K562 (cell line): Measurements from ENCODE around the gene TMEM266. TPM values are rescaled to one million over a fixed set of nuclear protein-coding genes. Genes with fewer than 3 reads are reported as not detected.

Experiments used
- ATAC-seq: fragments of 200-7000 bp; cut with Tn5 transposase; 3 replicates; pipeline ENCODE4 v1.9.1; 2020; ENCODE audit warnings: moderate library complexity
- BruUV-seq: library from RNA; stranded (reverse); fragments of 400-500 nt; replicated peaks from 2 replicates; lab custom pipeline; 2021; lab: Mats Ljungman, UMichigan
- CTCF ChIA-PET: fragments of 300-600 bp; formaldehyde crosslinking; extraction: SDS; loops from one replicate; lab custom pipeline; 2021; ENCODE audit warnings: low intra/inter-chr PET ratio; lab: Yijun Ruan, JAX
- POLR2A ChIA-PET: fragments of 300-600, 350-650 bp; sonication (Branson Sonifier 250); formaldehyde crosslinking; extraction: SDS; loops from one replicate; lab custom pipeline; 2021; ENCODE audit warnings: antibody characterized with exemption, inconsistent platforms; lab: Yijun Ruan, JAX
- DNase-seq, 4 experiments: peaks; one replicate each; pipeline versions ENCODE4 v3.0.0 to v3.0.0-alpha.2; 2011 to 2018; ENCODE audit warnings: low spot score in 3 of 4, mixed read lengths in 3 of 4; ENCODE audit errors: extremely low read depth in 1 of 4
- FAIRE-seq: peaks from 2 replicates; lab custom pipeline; 2011; peaks lifted over from hg19 to GRCh38; lab: Jason Lieb, UNC
- H2AFZ ChIP-seq: 2 replicates; pipeline ENCODE4 v1.6.0; 2011; ENCODE audit warnings: low read depth, low read length, control low read depth, inconsistent platforms
- H3K27ac ChIP-seq: fragments of 200-600 bp; 3 replicates; pipeline ENCODE4 v1.8.0; 2011; ENCODE audit warnings: low read depth, mild to moderate bottlenecking, control low read depth, inconsistent platforms, low read length, moderate library complexity, mixed read lengths; ENCODE audit errors: extremely low read depth
- H3K27me3 ChIP-seq, 2 experiments: fragments of 300-600 bp in 1 of 2; 2 replicates in 1 of 2; 3 replicates in 1 of 2; pipeline versions ENCODE4 v1.6.0 to v1.8.0; 2011; ENCODE audit warnings: inconsistent platforms in 2 of 2, low read length in 2 of 2, mild to moderate bottlenecking in 1 of 2, mixed read lengths in 1 of 2, moderate library complexity in 1 of 2; ENCODE audit not compliant: control insufficient read depth in 2 of 2, insufficient read depth in 2 of 2
- H3K36me3 ChIP-seq: fragments of 300-600 bp; 3 replicates; pipeline ENCODE4 v1.8.0; 2011; ENCODE audit warnings: mild to moderate bottlenecking, low read length, inconsistent platforms; ENCODE audit not compliant: control insufficient read depth, insufficient read depth
- H3K4me1 ChIP-seq, 2 experiments: fragments of 200-600 bp in 1 of 2; replicated peaks in 1 of 2; 2 replicates in 1 of 2; 3 replicates in 1 of 2; pipeline versions ENCODE4 v1.5.1 to v1.8.0; 2011; ENCODE audit warnings: inconsistent platforms in 2 of 2, low read length in 2 of 2, mild to moderate bottlenecking in 1 of 2, mixed read lengths in 1 of 2, moderate library complexity in 1 of 2; ENCODE audit not compliant: control insufficient read depth in 2 of 2, insufficient read depth in 2 of 2
- H3K4me2 ChIP-seq: 2 replicates; pipeline ENCODE4 v1.6.1; 2011; ENCODE audit warnings: low read length, control low read depth, inconsistent platforms, mixed read lengths; ENCODE audit not compliant: insufficient read depth
- H3K4me3 ChIP-seq: fragments of 200-600 bp; sonication (generic), shearing (Covaris generic); 2 replicates; pipeline ENCODE4 v1.5.1; 2016; ENCODE audit warnings: control low read depth, inconsistent platforms
- H3K79me2 ChIP-seq: fragments of 200-600 bp; 3 replicates; pipeline ENCODE4 v1.8.0; 2011; ENCODE audit warnings: low read length, inconsistent platforms; ENCODE audit not compliant: control insufficient read depth, insufficient read depth
- H3K9ac ChIP-seq, 2 experiments: 2 replicates each; pipeline versions ENCODE4 v1.6.0 to v1.6.1; 2011; ENCODE audit warnings: low read depth in 2 of 2, low read length in 2 of 2, control low read depth in 1 of 2, inconsistent platforms in 1 of 2, mild to moderate bottlenecking in 1 of 2, mixed read lengths in 1 of 2; ENCODE audit not compliant: insufficient read depth in 1 of 2
- H3K9me1 ChIP-seq: one replicate; pipeline ENCODE4 v1.6.0; 2011; ENCODE audit warnings: inconsistent platforms, mild to moderate bottlenecking, low read length, moderate library complexity; ENCODE audit not compliant: control insufficient read depth, insufficient read depth
- H3K9me3 ChIP-seq: replicated peaks from 2 replicates; pipeline ENCODE4 v1.5.1; 2011; ENCODE audit warnings: low read depth, low read length, inconsistent platforms; ENCODE audit not compliant: control insufficient read depth, insufficient read depth
- H4K20me1 ChIP-seq: replicated peaks from 2 replicates; pipeline ENCODE4 v1.6.1; 2011; ENCODE audit warnings: low read length, inconsistent platforms, mixed read lengths; ENCODE audit not compliant: control insufficient read depth, insufficient read depth
- HNRNPL ChIP-seq: fragments of 200-400 bp; formaldehyde crosslinking; IDR thresholded peaks from 2 replicates; pipeline ENCODE4 v1.6.1; 2017; ENCODE audit warnings: low read depth, mild to moderate bottlenecking, low read length
- MEIS2 ChIP-seq: fragments of 450-650 bp; IDR thresholded peaks from 2 replicates; pipeline ENCODE4 v1.6.1; 2014; ENCODE audit warnings: mild to moderate bottlenecking; ENCODE audit not compliant: partially characterized antibody
- PHB2 ChIP-seq: fragments of 450-650 bp; IDR thresholded peaks from 2 replicates; pipeline ENCODE4 v1.6.1; 2017; ENCODE audit warnings: low read depth
- ZNF134 ChIP-seq: fragments of 250-450 bp; sonication (Bioruptor Pico); conservative IDR thresholded peaks from 2 replicates; pipeline ENCODE4 v1.4.0; 2020
- ZNF324 ChIP-seq: fragments of 250-450 bp; sonication (Bioruptor Pico); IDR thresholded peaks from 2 replicates; pipeline ENCODE4 v1.4.0; 2020; ENCODE audit warnings: mild to moderate bottlenecking
- ZNF75A ChIP-seq: fragments of 450-650 bp; formaldehyde crosslinking; IDR thresholded peaks from 2 replicates; pipeline ENCODE4 v1.4.0; 2020; ENCODE audit warnings: mild to moderate bottlenecking
- WGBS: fragments of 100-300 bp; shearing (Covaris generic); methylation state at CpG from one replicate; pipeline ENCODE4 v1.1.6; 2016; ENCODE audit warnings: low coverage, mixed read lengths; ENCODE audit not compliant: insufficient coverage; ENCODE audit errors: missing lambda C conversion rate; 5-methylcytosine and 5-hydroxymethylcytosine counted together
- in situ Hi-C: fragments of 300-500 bp; cut with MboI; formaldehyde crosslinking; loops from 4 replicates; pipeline ENCODE4 v1.15.0; 2018; ENCODE audit warnings: inconsistent platforms, mixed read lengths
- intact Hi-C: fragments of 100-400 bp; cut with micrococcal nuclease; formaldehyde crosslinking; loops from 2 replicates; pipeline ENCODE4 v1.14.2; 2022
- polyA plus RNA-seq, 8 experiments: library from polyadenylated mRNA; depleted of rRNA in 4 of 8; stranded (reverse) in 5 of 8; unstranded in 3 of 8; fragments of >200 nt; fragmentation: Nextera tagmentation in 2 of 8; fragmentation: Illumina TruSeq in 1 of 8; extraction: Ambion mirVana in 2 of 8; extraction: Trizol in 1 of 8; gene quantifications; 2 replicates each; pipeline versions ENCODE4 v1.2.1 to v1.2.3, GENCODE V29; 2011 to 2014; ENCODE audit warnings: inconsistent platforms in 1 of 8, missing spikeins in 1 of 8
- total RNA-seq, 7 experiments: library from RNA; depleted of rRNA in 6 of 7; stranded (reverse); fragments of >200 nt in 6 of 7; fragmentation: Illumina TruSeq in 2 of 7; extraction: Trizol in 2 of 7; gene quantifications; 2 replicates each; pipeline versions ENCODE4 v1.2.1 to v1.2.3, GENCODE V29; 2011 to 2021; ENCODE audit warnings: low replicate concordance in 1 of 7
- TF ChIP-seq, protein P1 (sequence below), 2 experiments: IDR thresholded peaks in 1 of 2; conservative IDR thresholded peaks in 1 of 2; 2 replicates each; pipeline ENCODE4 v1.6.1; 2016; ENCODE audit warnings: low read depth in 2 of 2, mild to moderate bottlenecking in 1 of 2, missing compliant biosample characterization in 1 of 2, missing genetic modification characterization in 1 of 2, moderate library complexity in 1 of 2
- TF ChIP-seq, protein P2 (sequence below): fragments of 450-650 bp; IDR thresholded peaks from 2 replicates; pipeline ENCODE4 v1.6.1; 2016

TMEM266 gene
- total and polyA plus RNA-seq, 9 of the 15 experiments (the other 6 are each of a cell fraction or from before 2014, with no cell fraction given), result not detected

DNA sequence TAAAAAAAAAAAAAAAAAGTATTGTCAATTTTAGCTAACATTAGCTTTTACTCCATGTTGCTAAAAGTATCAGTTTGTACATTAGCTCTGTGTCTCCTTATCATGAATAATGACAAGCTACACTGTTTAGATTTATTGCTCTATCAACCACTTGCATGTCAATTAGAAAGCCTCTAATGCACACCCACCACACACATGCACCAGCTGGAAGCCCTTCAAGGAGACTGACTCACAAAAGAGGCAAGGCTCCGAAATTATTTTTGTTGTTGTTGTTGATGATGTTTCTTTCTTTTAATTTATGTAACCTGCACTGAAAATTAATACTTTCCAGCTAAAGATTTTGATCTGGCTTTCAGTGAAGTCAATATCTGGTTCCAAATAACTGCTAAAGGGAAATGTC is 180.0 kb downstream of the TMEM266 start:
- POLR2A ChIA-PET, result no interaction called here
- H2AFZ ChIP-seq, result no peak overlapping the region
- 70% methylated on average over 1 of the region's 1 CpG for WGBS

More for the DNA sequence above, 180.0 kb downstream of the TMEM266 start:
- Histone ChIP-seq H3K9me3 (no peaks in the 10 kb centered on the region), H3K4me2 (no peak overlapping the region), H3K4me3 (no peak overlapping the region), H3K27ac (no peak overlapping the region), H3K4me1 (no peaks in the 10 kb centered on the region), H3K9me1 (no peaks in the 10 kb centered on the region), H3K36me3 (peaks cover 18% of the 10 kb centered on the region; the same call in 2 of the 3 replicates), H3K9ac (no peak overlapping the region), H3K27me3 (no peaks in the 10 kb centered on the region), H3K79me2 (no peaks in the 10 kb centered on the region), H4K20me1 (no peaks in the 10 kb centered on the region)
- CTCF ChIA-PET, result no interaction called here
- in situ Hi-C loops (no loop called here), intact Hi-C loops (no loop called here)
- BruUV-seq, result no TSS peak
- DNase-seq (no peak), FAIRE-seq (no peak), ATAC-seq (no peak)
- peak; percentile 32 for TF ChIP-seq MEIS2
- TF ChIP-seq, protein P1, sequence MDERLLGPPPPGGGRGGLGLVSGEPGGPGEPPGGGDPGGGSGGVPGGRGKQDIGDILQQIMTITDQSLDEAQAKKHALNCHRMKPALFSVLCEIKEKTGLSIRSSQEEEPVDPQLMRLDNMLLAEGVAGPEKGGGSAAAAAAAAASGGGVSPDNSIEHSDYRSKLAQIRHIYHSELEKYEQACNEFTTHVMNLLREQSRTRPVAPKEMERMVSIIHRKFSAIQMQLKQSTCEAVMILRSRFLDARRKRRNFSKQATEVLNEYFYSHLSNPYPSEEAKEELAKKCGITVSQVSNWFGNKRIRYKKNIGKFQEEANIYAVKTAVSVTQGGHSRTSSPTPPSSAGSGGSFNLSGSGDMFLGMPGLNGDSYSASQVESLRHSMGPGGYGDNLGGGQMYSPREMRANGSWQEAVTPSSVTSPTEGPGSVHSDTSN (CRISPR knock-in tag; IDR thresholded peaks at IDR 0.05; ENCODE audit: low read depth), result no peak
- TF ChIP-seq, protein P1 (tag; conservative IDR thresholded peaks at IDR 0.05; ENCODE audit: low read depth), result peak; percentile 40; the same call in 1 of the 2 replicates
- TF ChIP-seq, protein P2, sequence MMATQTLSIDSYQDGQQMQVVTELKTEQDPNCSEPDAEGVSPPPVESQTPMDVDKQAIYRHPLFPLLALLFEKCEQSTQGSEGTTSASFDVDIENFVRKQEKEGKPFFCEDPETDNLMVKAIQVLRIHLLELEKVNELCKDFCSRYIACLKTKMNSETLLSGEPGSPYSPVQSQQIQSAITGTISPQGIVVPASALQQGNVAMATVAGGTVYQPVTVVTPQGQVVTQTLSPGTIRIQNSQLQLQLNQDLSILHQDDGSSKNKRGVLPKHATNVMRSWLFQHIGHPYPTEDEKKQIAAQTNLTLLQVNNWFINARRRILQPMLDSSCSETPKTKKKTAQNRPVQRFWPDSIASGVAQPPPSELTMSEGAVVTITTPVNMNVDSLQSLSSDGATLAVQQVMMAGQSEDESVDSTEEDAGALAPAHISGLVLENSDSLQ, result peak; percentile 24; the same call in 1 of the 2 replicates
- TF ChIP-seq ZNF75A, result no peak
- TF ChIP-seq PHB2, result no peak
- TF ChIP-seq ZNF134 (CRISPR knock-in tag), result no peak
- no peak for TF ChIP-seq HNRNPL
- no peak for TF ChIP-seq ZNF324 (CRISPR knock-in tag)
